HUES64 (cell line): Measurements from ENCODE around the gene P4HTM.

ENCODE experiments used
- H3K27ac ChIP-seq: 2 replicates; pipeline ENCODE4 v1.7.0; 2013; ENCODE audit warnings: low read depth, low read length, inconsistent platforms
- H3K27me3 ChIP-seq: 2 replicates; pipeline ENCODE4 v1.6.1; 2013; ENCODE audit warnings: mild to moderate bottlenecking, low read length; ENCODE audit not compliant: insufficient read depth
- H3K36me3 ChIP-seq: 2 replicates; pipeline ENCODE4 v1.6.1; 2013; ENCODE audit warnings: mild to moderate bottlenecking, low read length; ENCODE audit not compliant: insufficient read depth
- H3K4me1 ChIP-seq: 2 replicates; pipeline ENCODE4 v1.6.1; 2013; ENCODE audit warnings: mild to moderate bottlenecking, low read length, moderate library complexity; ENCODE audit not compliant: insufficient read depth
- H3K4me3 ChIP-seq: 2 replicates; pipeline ENCODE4 v1.5.1; 2013; ENCODE audit warnings: mild to moderate bottlenecking, low read length, moderate library complexity
- H3K9ac ChIP-seq: 2 replicates; pipeline ENCODE4 v1.6.1; 2013; ENCODE audit warnings: mild to moderate bottlenecking, low read depth, low read length
- H3K9me3 ChIP-seq: 2 replicates; pipeline ENCODE4 v1.6.1; 2013; ENCODE audit warnings: low read depth, low read length; ENCODE audit not compliant: insufficient read depth
- WGBS: fragments of 150-250, 120-280 bp; methylation state at CpG from one replicate; pipeline ENCODE4 v1.1.7; 2013; ENCODE audit warnings: missing lambda C conversion rate; 5-methylcytosine and 5-hydroxymethylcytosine counted together

The P4HTM gene

DNA sequence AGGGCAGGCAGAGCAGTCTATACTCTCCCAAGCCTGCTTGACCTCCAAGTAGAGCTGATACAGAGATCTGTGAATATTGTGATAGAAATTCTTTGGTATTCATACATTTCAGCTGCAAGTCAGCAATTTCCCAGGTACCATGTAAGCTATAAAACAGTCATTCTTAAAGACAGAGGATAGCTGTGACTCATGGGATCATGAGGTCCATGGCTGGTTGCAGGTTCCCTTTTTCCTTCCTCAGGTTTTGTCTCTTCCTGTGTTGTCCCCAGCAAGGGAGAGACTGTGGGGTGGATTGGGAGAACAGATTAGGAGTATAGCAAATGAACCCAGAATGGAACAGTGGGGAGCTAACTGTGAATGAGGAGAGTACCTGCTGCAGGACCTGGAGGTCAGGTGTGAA is 5.4 kb upstream of the P4HTM start:
- H3K9ac ChIP-seq: no peak overlapping the region
- H3K27me3 ChIP-seq: no peaks in the 10 kb centered on the region
- H3K9me3 ChIP-seq: no peaks in the 10 kb centered on the region
- H3K4me3 ChIP-seq: no peak overlapping the region
- peaks cover 6% of the 10 kb centered on the region; the same call in 1 of the 2 replicates for H3K4me1 ChIP-seq
- H3K27ac ChIP-seq: no peak overlapping the region
- H3K36me3 ChIP-seq: peaks cover 66% of the 10 kb centered on the region

DNA sequence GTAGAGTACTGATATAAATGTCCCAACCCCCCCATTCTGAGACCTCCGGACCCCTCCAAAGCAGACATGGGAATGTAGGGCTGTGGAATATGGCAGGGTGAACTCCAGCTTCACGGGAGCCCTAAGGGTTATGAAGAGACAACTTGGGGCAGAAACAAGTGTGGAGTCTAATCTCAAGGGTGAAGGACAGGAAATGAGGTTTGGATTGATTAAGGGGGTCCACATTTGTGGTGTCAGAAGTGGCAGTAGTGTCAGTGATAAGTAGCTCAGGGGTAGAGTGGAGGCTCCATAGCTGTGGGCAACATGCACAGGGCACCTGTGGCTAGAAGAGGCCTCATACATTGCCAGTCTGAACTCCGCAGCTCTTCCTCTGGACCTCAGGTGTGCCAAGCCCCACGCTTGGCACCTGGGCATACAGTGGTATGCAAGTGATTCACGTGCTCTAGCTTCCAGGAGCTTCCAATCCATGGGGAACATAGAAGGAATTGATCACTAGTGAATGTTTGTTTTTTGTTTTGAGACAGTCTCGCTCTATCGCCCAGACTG is 4.1 kb upstream of the P4HTM start:
- Histone ChIP-seq H3K9me3 (no peaks in the 10 kb centered on the region), H3K27ac (no peak overlapping the region), H3K36me3 (peaks cover 55% of the 10 kb centered on the region), H3K9ac (no peak overlapping the region), H3K4me1 (peaks cover 6% of the 10 kb centered on the region), H3K27me3 (no peaks in the 10 kb centered on the region), H3K4me3 (no peak overlapping the region)
- WGBS: 94% methylated on average over 7 of the region's 7 CpGs

DNA sequence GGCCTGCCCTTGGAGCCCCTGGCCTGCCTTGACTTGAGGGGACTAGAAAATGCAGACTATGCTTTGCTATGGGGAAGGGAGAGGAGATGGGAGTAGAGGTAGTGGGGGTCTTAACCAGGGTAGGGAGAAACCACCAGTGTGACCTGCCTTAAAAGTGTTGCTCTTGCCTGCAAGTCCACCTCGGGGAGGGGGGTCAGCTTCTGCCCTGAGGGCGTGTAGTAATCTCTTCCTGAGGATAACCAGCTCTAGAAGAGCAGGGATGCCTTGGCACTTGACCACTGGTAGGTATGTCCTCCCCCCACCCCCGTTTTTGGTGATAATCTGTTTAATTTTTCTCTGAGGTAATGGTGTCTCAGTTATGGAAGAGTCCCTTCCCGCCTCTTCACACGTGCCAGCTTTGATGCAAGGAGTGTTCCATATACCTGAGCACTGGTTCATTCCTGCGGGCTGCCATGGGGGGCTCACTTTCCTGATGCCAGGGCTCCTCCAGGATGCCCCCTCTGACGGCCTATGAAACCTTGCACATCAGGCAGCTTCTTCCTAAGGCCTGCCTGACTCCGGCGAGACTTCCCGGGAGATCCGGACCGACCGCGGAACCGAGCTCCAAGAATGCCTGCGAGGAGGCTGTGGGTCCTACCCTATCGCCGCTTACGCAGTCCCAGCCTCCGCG is 780 bp upstream of the P4HTM start:
- Histone ChIP-seq H3K4me3 (peak overlapping the region; percentile 89), H3K9ac (peak overlapping the region; percentile 90), H3K9me3 (no peaks in the 10 kb centered on the region), H3K27me3 (no peaks in the 10 kb centered on the region), H3K27ac (peak overlapping the region; percentile 88), H3K36me3 (peaks cover 21% of the 10 kb centered on the region), H3K4me1 (peaks cover 11% of the 10 kb centered on the region)
- WGBS: 8% methylated on average over 21 of the region's 21 CpGs

DNA sequence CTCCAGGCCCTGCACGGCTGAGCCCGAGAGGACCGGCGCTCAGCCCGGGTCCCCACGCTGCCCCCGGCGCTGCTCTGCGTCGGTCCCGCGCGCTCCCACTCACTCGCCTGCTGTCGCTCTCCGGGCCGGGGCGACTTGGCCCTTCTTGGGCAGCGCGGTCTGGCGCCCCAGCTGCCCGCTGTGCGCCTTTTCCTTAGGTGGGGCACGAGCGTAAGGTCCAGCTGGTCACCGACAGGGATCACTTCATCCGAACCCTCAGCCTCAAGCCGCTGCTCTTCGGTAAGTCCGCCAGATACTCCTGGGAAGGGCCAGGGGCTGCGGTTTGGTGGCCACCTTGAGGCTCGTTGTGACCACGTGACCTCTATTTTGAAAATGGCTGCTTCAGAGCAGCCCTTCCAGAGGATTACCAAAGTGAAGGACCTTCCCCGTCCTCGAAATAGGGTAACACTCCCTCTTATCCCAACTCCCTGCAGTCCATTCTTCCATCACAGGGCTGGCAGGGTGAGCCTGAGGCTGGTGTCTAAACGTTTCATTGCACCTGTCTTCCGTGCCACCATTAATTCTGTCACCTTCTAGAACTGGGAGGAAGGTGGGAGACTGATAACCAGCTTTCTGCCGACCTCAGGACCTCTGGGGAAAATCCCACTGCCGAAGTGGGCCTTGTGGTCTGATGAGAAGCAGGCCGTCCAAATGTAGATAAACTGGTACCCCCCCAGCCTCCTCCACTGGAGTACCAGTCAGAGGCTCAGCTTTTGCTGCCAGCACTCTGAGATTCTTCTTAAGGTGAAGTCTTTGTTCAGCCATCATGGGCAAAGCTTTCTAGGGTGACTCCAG is 812 bp downstream of the P4HTM start:
- 7% methylated on average over 40 of the region's 40 CpGs for WGBS
- H3K27me3 ChIP-seq: no peaks in the 10 kb centered on the region
- peak overlapping the region; percentile 90 for H3K9ac ChIP-seq
- H3K9me3 ChIP-seq: no peaks in the 10 kb centered on the region
- H3K4me3 ChIP-seq: peak overlapping the region; percentile 89
- peak overlapping the region; percentile 88 for H3K27ac ChIP-seq
- H3K36me3 ChIP-seq: peaks cover 5% of the 10 kb centered on the region; the same call in 1 of the 2 replicates
- peaks cover 11% of the 10 kb centered on the region for H3K4me1 ChIP-seq

DNA sequence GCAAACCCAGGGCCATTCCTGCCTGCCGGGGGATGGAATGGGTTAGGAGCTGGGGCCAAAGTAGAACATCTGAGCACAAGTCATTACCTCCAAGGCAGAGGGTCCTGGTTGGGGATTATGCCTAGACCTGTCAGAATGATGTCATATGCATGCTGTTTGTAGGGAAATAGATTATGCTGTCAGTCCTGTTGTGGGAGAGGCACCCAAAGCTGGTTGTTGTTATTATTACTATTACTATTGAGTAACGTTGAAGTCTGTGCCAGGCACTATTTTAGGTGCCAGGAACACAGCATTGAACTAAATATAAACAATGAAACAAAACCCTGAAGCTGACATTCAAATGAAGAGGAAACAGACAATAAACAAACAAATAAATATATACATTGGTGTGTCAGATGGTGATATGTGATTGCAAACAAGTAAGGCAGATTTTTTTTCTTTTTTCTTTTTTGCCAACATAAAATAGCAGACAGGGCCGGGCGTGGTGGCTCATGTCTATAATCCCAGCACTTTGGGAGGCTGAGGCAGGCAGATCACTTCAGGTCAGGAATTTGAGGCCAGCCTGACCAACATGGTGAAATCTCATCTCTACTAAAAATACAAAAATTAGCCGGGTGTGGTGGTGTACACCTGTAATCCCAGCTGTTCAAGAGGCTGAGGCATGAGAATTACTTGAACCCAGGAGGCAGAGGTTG is 2.0 kb downstream of the P4HTM start:
- peaks cover 11% of the 10 kb centered on the region for H3K4me1 ChIP-seq
- H3K27ac ChIP-seq: no peak overlapping the region
- peaks cover 4% of the 10 kb centered on the region; the same call in 1 of the 2 replicates for H3K36me3 ChIP-seq
- no peaks in the 10 kb centered on the region for H3K27me3 ChIP-seq
- WGBS: 97% methylated on average over 5 of the region's 5 CpGs
- peak overlapping the region; percentile 89; the same call in 1 of the 2 replicates for H3K4me3 ChIP-seq
- no peak overlapping the region for H3K9ac ChIP-seq
- no peaks in the 10 kb centered on the region for H3K9me3 ChIP-seq

DNA sequence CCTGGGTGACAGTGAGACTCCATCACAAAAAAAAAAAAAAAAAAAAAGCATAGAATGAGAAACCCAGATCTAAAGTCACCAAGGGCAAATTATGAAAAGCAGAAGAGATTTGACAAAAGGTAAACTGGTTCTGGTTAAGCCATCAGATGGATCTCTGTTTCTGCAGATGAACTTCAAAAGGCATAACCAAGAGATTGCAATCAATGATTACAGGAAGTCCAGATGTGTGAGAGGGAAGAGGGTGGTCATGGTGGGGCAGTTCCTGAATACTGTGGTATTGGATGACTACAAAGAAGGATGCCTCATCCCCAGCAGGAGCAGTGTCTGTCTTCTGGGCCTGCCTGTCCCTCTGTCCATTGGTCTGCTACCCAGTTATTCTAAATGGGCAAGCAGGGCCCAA is 3.8 kb downstream of the P4HTM start:
- Histone ChIP-seq H3K27me3 (no peaks in the 10 kb centered on the region), H3K27ac (no peak overlapping the region), H3K4me1 (peaks cover 10% of the 10 kb centered on the region), H3K4me3 (no peak overlapping the region), H3K9me3 (no peaks in the 10 kb centered on the region), H3K36me3 (peaks cover 6% of the 10 kb centered on the region; the same call in 1 of the 2 replicates), H3K9ac (no peak overlapping the region)

DNA sequence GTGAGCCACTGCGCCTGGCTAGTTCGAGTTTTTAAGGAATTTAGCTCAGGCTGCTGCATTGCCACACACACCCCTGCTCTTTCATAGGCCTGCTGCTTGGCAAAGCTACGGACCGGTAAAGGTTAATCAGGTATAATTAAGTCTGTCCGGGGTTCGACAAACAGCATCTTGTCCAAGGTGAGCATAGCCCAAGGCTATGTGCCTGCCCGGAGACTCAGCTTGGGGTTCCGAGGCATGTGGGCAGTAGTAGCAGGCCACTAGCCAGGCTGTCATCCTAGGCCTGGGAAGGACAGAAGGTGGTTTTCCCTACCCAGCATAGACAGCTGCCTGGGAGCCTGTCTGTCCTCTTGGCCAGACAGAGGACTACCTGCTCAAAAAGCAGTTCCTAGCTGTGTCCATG is 6.6 kb downstream of the P4HTM start:
- Histone ChIP-seq H3K36me3 (peaks cover 6% of the 10 kb centered on the region; the same call in 1 of the 2 replicates), H3K4me3 (no peak overlapping the region), H3K27ac (no peak overlapping the region), H3K9ac (no peak overlapping the region), H3K9me3 (no peaks in the 10 kb centered on the region), H3K27me3 (no peaks in the 10 kb centered on the region), H3K4me1 (peaks cover 13% of the 10 kb centered on the region)
- WGBS: 96% methylated on average over 8 of the region's 8 CpGs

DNA sequence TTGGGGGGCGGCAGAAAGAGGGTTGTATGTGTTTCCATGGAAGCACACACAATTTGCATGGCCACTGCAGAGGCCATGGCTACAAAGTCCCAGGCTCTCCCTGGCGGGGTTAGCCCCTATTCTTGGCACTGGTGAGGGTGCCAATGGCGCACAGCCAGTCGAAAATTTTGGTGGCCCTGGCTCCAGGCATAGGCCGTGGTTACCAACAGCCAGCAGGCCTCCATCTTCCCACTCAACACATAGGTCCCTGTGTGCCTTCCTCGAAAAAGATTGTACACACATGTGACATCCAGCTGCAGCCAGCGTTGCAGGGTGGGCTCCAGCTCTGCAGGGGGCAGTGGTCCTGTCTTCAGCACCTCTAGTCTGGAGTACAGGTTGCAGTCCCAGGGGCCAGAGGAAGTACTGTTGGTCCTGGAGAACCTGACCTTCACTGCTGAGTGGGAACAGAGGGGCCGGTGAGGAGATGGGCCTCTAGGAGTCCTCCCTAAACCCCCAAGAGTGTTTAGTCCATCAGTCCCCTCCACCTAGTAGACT is 7.1 kb downstream of the P4HTM start:
- Histone ChIP-seq H3K9me3 (no peaks in the 10 kb centered on the region), H3K9ac (no peak overlapping the region), H3K4me1 (peaks cover 11% of the 10 kb centered on the region), H3K27ac (no peak overlapping the region), H3K4me3 (no peak overlapping the region), H3K36me3 (peaks cover 6% of the 10 kb centered on the region; the same call in 1 of the 2 replicates), H3K27me3 (no peaks in the 10 kb centered on the region)
- WGBS: 92% methylated on average over 8 of the region's 8 CpGs

DNA sequence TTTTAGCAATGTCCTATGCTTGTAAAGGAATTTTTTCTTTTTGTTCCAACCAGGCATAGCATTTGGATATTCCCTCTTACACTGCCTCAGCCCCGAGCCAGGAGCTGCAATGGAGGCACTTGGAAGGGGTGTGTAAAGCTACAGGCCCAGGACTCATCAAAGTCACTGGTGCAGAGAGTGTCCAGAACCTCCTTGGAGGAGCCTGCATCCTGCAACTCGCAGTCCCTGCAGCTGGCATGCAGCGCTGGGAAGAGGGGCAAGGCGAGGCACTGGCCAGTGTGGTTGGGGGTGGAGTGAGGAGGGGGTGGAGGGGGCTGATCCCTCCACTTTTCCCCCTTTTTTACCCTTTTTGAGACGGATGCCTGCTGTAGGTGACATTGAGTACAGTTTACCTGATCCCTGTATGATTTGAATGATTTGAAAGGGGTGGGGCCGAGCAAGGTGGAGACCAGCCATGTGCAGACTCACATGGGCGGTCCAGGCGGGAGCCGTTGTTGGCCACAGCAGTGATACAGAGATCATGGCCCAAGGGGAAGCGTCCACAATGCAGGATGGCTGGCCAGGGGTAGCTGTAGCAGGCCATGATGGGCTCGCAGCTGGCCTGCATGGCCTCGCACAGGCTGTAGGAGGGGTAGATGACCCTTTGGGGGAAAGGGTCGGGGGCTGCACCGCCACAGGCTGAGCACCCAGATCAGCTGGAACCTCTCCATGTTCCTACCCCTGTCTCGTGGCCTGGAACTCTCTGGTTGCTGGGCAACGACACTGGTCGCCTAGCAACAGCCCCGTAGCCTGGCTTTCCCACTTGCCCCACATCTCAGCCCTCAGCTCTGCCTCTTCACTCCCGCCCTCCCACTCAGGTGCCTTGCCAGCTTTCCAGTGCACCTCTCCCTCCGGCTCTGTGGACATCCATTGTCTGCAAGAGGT is 7.9 kb downstream of the P4HTM start:
- no peak overlapping the region for H3K4me3 ChIP-seq
- 92% methylated on average over 20 of the region's 20 CpGs for WGBS
- no peaks in the 10 kb centered on the region for H3K9me3 ChIP-seq
- H3K27me3 ChIP-seq: no peaks in the 10 kb centered on the region
- no peak overlapping the region for H3K27ac ChIP-seq
- peaks cover 6% of the 10 kb centered on the region; the same call in 1 of the 2 replicates for H3K36me3 ChIP-seq
- H3K4me1 ChIP-seq: peaks cover 11% of the 10 kb centered on the region
- no peak overlapping the region for H3K9ac ChIP-seq
